ENCODE data around the gene HEATR9.
A peak's percentile ranks its signal among the peaks of the same experiment; 100 is the strongest.
"Not testable (repeated sequence)": the region's sequence is repeated elsewhere in the genome, so short reads cannot be mapped to it uniquely, and the experiment has no call there.

The HEATR9 gene, protein sequence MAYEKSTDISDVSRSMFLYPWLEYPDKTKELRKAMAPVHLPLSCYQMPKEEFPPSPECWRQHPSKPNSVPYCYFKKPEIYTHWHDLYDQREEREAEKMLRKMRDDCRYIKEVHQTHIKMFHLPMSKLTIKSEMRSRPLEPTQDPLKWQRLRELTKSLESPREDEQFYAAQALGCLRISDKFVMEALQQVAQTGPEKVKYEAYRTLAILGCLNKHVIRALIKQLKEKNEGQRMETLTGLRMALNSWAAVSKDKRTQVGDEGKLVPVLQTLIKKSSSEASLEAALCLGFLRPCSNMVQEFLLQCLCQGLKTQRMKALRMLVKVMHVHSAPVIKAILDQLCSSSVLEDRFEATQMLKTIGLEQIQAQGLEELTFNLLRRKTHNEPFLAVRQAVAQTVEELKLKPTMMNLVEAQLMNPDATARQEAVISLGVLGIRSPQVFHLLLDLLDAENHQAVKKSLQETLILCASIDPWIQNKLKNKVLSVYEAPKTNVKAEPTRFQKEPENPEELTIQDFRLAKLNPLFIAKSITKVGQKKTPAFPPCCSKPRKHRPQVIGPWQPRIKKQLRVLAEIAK

DNA sequence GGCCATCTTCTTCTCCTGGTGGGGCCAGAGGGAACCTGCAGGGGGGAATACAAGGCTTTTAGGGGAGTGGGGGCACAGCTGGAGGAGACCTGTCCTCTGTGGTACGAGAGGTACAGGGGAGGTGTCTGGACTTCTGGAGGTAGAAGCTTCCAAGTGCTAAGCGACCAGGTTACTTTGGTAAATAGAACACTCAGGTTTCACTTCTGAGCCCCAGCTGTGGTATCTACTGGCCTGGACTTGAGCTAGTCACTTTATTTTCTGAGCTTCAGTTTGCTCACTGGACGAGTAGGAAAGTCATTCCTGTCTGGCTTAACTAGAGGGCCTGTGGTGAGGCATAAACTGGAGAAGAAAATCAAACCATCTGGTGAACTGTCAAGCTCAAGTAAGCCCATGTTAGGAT is at the start of gene HEATR9:
HEATR9 (minus strand) TSS at position 155 of the 400 bp plus-strand sequence; CDS start at position 6, 149 bp downstream.
- DNase-seq: no peak

GRCh38 chr17:35917519-35918213 is 49.0 kb upstream of the HEATR9 start:
- no peak for DNase-seq

DNA sequence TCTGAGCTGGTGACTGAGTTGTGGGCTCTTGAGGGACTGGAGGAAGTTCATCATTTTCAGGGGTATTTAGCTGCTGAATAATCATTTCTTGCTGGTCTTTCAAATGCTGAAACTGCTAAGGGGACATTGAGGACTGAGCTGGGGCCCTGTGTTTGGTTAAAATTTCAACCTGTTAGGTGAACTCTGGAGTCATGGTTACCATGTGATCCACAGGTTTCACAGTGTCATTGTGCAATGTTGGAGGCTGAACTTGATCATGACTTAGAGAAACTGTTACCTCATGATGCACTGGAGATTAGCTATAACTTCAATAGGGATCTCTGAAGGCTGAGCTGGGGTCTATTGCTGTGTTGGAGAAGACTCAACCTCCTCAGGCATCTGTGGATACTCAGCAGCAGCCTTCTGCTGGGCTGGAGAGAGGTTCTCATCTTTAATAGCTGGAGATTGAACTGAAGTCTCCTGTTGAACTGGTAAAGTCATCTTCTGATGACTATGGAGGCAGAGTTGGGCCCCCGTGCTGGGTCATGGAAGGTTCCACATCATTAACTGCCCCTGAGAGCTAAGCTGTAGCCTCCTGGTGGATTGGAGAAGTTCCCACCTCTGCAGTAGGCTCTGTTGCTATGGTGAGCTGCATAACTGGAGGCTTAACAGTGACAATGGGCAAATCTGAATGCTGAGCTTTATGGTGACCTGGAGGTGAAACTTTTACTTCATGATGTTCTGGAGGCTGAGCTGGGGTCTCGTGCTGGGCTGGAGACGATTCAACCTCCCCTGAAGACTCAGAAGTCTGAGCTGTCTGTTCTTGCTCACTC is 46.7 kb upstream of the HEATR9 start:
- DNase-seq: no peak

GRCh38 chr17:35914354-35914753 is 45.7 kb upstream of the HEATR9 start:
- no peak for DNase-seq

- DNase-seq: no peak
Observed at GRCh38 chr17:35913609-35914008, 44.9 kb upstream of the HEATR9 start.

GRCh38 chr17:35912942-35913341 is 44.3 kb upstream of the HEATR9 start:
- DNase-seq: peak; percentile 18

DNA sequence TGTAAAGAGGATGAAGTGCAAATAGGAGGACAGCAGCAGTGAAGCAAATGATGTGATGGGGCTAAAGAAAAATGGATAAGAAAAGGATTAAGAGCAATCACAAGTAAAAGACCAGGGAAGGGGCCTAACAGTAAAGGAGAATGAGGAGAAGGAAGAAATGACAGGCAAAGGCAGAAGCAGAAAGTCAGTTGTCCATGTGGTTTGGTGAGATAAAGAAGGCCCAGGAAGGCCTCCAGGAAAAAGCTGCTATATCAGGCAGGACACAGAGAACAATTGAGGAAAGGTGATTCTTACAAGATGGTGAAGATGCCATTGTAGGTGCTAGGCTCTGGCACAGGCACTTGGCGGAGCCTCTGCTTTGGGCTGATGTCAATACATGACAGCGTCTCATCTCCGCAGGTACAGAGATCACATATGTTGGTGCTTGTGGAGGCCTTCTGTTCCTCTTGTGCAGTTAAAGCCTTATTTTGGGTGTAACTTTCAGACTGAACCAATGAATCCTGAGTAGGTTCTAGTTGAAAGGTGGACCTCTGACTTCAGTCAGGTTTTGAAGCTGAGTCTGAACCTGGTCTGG is 43.7 kb upstream of the HEATR9 start:
- DNase-seq: no peak

GRCh38 chr17:35909408-35909807 is 40.7 kb upstream of the HEATR9 start:
- no peak for DNase-seq

GRCh38 chr17:35907691-35908090 is 39.0 kb upstream of the HEATR9 start:
- DNase-seq: peak; percentile 1

DNA sequence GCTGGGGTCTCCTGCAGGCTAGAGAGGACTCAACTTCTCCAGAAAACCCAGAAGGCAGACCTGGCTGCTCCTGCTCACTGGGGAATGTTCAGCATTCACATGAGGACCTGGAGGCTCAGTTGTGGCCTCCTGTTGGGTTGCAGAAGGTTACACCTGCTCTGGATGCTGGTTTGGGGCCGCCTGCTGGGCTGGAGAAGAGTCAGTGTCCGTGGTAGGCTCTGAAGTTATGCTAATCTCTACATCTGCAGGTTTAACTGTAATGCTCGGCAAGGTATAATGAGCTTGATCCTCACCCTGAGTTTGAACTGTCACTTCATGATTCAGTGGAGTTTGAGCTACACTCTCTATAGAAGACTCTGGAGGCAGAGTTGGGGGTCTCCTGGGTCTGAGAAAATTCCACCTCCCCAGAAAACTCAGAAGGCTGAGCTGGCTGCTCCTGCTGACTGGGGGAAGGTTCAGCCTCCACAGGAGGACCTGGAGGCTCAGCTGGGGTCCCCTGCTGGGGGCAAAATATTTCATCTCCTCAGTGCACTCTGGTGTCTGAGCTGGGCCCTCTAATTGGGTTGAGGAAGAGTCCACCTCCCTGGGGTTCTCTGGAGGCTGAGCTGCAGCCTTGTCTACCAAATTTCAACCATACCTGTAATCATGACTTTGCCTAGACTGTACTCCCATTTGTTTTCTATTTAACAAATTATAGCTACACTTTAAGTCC is 38.4 kb upstream of the HEATR9 start:
- peak; percentile 13 for DNase-seq

DNA sequence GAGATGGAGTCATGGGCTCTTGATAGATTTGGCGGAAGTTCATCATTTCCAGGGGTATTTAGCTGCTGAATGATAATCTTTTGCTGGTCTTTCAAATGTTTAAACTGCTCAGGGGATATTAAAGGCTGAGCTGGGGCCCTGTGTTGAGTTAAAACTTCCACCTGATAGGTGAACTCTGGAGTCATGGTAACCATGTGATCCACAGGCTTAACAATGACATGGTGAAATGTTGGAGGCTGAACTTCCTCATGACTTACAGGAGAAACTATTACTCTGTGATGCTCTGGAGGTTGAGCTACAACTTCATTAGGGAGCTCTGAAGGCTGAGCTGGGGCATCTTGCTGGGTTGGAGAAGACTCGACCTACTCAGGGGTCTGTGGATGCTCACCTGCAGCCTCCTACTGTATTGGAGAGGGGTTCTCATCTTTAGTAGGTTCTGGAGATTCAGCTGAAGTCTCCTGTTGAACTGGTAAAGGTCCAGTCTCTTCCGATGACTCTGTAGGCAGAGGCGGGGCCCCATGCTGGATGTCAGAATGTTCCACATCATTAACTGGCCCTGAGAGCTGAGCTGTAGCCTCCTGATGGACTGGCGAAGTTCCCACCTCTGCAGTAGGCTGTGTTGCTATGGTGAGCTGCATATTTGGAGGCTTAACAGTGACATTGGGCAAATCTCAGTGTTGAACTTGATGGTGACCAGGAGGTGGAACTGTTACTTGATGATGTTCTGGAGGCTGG is 37.7 kb upstream of the HEATR9 start:
- peak; percentile 18 for DNase-seq

DNA sequence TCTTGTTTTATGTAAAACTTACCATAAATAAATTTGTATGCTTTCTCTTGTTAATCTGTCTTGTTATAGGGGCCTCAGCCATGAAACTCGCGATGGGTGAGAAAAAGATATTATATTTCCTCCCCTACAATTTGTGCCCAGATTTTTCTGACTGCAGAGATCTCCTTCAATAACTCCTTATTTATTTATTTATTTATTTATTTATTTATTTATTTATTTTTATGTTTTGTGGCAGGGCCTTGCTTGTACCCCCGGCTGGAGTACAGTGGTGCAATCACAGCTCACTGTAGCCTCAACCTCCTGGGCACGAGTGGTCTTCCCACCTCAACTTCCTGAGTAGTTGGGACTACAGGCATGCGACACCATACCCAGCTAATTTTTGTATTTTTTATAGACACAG is 34.8 kb upstream of the HEATR9 start:
- peak; percentile 20 for DNase-seq

- DNase-seq: peak; percentile 4
Observed at GRCh38 chr17:35901631-35902175, 33.0 kb upstream of the HEATR9 start.

DNA sequence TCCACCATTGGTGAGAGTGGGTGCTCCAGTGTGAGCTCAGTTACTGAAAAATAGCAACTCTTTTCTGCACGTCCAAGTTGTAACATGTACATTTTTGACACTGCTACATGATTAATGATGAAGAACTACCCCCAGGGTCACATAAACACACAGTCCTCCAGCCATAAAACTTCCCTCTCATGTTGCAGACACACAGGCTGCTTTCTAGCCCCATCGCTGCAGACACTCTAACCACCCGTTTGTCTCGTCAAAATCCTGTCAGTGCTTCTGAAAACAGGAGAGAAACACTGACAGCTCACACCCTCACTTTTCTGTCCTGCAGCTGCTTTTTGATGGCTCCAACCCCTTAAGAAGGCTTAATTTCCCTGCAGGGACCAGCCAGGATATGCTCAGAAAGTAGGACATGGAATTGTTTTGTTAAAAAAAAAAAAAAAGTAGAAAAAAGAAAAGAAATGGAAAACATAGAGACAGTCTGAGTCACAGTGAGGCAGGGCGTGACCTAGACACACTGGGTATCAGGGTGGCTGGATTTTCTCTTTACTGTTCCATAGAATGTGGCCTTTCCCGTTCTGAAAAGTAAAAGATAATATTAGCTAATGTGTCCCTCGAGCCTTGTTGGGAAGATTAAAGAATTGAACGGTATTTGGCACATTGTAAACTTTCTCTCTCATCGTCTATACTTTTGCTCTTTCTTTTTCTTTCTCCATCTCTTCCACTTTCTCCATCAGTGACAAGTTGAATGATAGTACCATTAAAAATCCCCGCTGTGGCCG is 32.2 kb upstream of the HEATR9 start:
- DNase-seq: no peak

DNA sequence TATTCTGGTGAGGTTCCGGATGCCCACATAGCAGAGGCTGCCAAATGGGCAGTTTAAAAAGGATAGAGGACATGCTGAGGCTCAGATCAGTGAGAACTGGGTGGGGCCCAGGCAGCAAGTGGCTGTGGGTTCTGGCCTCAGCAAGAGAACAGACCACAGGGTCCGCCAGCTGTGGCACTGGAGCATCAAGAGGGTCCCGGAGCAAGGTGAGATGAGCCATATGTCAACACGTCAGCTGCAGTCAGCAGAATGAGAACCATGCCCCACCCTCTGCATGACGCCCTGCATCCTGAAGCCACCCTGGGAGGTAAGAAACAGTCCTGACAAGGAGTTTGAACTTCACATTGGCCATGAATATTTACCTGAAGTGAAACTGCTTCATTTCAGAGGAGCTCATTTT is 31.6 kb upstream of the HEATR9 start:
- no peak for DNase-seq

DNA sequence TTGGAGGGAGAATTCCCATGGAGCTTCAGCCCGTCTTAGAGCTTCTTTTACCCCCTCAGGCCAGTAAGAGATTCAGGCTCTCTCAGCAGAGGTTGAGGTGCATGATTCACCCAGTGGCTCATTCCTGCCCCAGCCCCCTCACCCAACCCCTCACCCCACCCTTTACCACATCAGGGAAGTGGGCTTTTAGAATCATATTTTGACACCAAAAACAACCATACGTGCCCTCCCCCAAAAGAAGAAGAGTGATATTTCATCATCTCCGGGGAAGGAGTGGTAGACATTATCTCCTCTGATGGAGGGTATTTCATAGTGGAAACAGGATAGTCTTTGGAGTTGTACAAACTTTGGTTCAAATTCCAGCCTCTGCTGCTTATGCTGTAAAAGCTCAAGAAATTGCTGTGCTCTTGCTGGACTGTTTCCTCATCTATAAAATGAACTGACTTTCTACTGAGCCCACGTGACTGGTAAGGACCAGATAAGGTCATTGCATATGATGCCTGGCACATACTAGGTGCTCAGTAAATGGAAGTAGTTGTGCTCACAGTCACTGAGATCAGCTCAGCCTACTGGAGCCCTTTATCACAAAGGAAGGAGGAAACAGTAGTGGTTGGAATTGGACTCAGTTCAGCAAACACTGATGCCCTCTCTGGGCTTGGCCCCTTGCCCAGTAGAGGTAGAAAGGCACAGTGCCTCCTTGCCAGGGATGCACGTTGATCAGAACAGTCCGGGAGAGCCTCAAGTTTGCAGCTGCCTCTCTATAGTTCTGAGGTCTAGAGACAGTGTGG is 29.8 kb upstream of the HEATR9 start:
- DNase-seq: no peak

- DNase-seq: not testable (repeated sequence)
Observed at GRCh38 chr17:35897772-35898171, 29.1 kb upstream of the HEATR9 start.

GRCh38 chr17:35895636-35896587 is 27.2 kb upstream of the HEATR9 start:
- DNase-seq: peak; percentile 70
